Esophagus muscularis mucosa (tissue), 3 donors: ENCODE results near the gene EMILIN1.

ENCODE experiments used
- POLR2AphosphoS5 ChIP-seq, 2 donors: sonication (generic); formaldehyde crosslinking; IDR thresholded peaks; one replicate each; pipeline ENCODE4 v1.6.1; 2017; ENCODE audit warnings: antibody characterized with exemption in 2 of 2
- TF ChIP-seq, protein P1 (sequence below), 3 experiments: fragments of 200-600 bp in 2 of 3; fragments of 450-650 bp in 1 of 3; sonication (generic) in 2 of 3; IDR thresholded peaks; one replicate each; pipeline ENCODE4 v1.5.1; 2017 to 2019; ENCODE audit warnings: antibody characterized with exemption in 3 of 3, mild to moderate bottlenecking in 2 of 3, moderate library complexity in 1 of 3

- TF ChIP-seq, protein P1, sequence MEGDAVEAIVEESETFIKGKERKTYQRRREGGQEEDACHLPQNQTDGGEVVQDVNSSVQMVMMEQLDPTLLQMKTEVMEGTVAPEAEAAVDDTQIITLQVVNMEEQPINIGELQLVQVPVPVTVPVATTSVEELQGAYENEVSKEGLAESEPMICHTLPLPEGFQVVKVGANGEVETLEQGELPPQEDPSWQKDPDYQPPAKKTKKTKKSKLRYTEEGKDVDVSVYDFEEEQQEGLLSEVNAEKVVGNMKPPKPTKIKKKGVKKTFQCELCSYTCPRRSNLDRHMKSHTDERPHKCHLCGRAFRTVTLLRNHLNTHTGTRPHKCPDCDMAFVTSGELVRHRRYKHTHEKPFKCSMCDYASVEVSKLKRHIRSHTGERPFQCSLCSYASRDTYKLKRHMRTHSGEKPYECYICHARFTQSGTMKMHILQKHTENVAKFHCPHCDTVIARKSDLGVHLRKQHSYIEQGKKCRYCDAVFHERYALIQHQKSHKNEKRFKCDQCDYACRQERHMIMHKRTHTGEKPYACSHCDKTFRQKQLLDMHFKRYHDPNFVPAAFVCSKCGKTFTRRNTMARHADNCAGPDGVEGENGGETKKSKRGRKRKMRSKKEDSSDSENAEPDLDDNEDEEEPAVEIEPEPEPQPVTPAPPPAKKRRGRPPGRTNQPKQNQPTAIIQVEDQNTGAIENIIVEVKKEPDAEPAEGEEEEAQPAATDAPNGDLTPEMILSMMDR (IDR thresholded peaks at IDR 0.05): no peak
- no peak for TF ChIP-seq POLR2AphosphoS5 (IDR thresholded peaks at IDR 0.05)
Measured at GRCh38 chr2:27059141-27059820, 19.1 kb upstream of the EMILIN1 start.
